BJ (cell line): Measurements from ENCODE around the gene ANKFN1. TPM values are rescaled to one million over a fixed set of nuclear protein-coding genes. Genes with fewer than 3 reads are reported as not detected.

Experiments
- CTCF ChIA-PET: fragments of 350-600 bp; formaldehyde crosslinking; extraction: SDS; loops from one replicate; lab custom pipeline; 2021; ENCODE audit warnings: antibody characterized with exemption, inconsistent platforms; lab: Yijun Ruan, JAX
- POLR2A ChIA-PET: fragments of 300-600 bp; sonication (Branson Sonifier 250); formaldehyde crosslinking; extraction: SDS; loops from one replicate; lab custom pipeline; 2021; ENCODE audit warnings: antibody characterized with exemption; lab: Charles Lee
- DNase-seq: peaks from one replicate; pipeline ENCODE4 v3.0.0-alpha.2; 2011; ENCODE audit warnings: low read depth
- H3K27me3 ChIP-seq: 2 replicates; pipeline ENCODE4 v1.6.0; 2011; ENCODE audit warnings: low read length; ENCODE audit not compliant: control insufficient read depth, insufficient read depth
- H3K36me3 ChIP-seq: 2 replicates; pipeline ENCODE4 v1.5.1; 2011; ENCODE audit warnings: low read length; ENCODE audit not compliant: control insufficient read depth, insufficient read depth
- H3K4me3 ChIP-seq: 2 replicates; pipeline ENCODE4 v1.5.1; 2011; ENCODE audit warnings: low read depth, mild to moderate bottlenecking, control low read depth, low read length
- polyA plus RNA-seq: library from polyadenylated mRNA; depleted of rRNA; stranded (reverse); fragments of >200 nt; gene quantifications from 2 replicates; pipeline ENCODE4 v1.2.3, GENCODE V29; 2011
- TF ChIP-seq, protein P1 (sequence below): IDR thresholded peaks from 2 replicates; pipeline ENCODE4 v1.5.1; 2011; ENCODE audit warnings: low read depth, mild to moderate bottlenecking, control low read depth, inconsistent platforms, low read length, moderate library complexity; ENCODE audit not compliant: insufficient read depth

ANKFN1 gene
- polyA plus RNA-seq, 1 experiment: 0.06 TPM

DNA sequence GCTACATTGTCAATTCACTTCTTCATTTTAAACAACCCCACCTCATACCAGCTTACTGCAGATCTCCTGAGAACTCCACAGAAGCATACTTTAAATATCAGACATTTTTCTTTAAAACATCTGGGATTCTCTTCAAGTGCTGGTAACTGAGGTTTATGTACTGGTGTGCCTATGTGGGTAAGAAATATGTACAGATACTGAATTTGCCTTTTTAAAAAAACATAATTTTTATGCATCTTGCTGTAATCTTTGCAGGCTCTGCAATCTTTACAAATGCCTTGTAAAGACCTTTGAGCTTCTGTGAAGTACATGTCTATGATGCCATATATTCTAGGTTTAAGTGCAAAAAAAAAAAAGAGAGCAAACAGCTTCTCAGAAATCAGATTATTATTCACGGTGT lies 312.6 kb downstream of the ANKFN1 start:
- TF ChIP-seq, protein P1, sequence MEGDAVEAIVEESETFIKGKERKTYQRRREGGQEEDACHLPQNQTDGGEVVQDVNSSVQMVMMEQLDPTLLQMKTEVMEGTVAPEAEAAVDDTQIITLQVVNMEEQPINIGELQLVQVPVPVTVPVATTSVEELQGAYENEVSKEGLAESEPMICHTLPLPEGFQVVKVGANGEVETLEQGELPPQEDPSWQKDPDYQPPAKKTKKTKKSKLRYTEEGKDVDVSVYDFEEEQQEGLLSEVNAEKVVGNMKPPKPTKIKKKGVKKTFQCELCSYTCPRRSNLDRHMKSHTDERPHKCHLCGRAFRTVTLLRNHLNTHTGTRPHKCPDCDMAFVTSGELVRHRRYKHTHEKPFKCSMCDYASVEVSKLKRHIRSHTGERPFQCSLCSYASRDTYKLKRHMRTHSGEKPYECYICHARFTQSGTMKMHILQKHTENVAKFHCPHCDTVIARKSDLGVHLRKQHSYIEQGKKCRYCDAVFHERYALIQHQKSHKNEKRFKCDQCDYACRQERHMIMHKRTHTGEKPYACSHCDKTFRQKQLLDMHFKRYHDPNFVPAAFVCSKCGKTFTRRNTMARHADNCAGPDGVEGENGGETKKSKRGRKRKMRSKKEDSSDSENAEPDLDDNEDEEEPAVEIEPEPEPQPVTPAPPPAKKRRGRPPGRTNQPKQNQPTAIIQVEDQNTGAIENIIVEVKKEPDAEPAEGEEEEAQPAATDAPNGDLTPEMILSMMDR: no peak
- Histone ChIP-seq H3K4me3 (no peak overlapping the region), H3K36me3 (no peaks in the 10 kb centered on the region), H3K27me3 (no peaks in the 10 kb centered on the region)
- ChIA-PET POLR2A (no interaction called here), CTCF (interaction anchor here (2.6 kb wide), 1 partner anchor 15 kb away, joined by 7 read pairs; no protein-coding TSS in a partner anchor)
- DNase-seq: no peak

DNA sequence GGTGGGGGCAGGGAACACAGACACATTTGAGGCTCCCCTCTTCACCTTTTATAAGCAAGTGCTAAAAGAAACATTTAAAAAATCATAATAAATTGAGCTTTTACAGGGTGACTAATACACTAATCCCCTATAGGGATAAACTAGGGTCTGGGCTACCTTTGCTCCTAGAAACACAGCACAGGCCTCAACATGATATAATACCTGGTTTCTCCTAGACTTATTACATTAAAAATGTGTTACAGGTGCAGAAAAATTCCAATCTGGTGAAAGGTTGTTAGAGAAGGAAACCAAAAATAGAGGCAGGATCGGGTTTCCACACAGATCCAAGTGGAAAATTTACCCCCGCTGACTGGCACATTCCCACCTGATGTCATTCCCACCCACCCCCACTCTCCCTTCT lies 315.6 kb downstream of the ANKFN1 start:
- Histone ChIP-seq H3K4me3 (no peak overlapping the region), H3K27me3 (no peaks in the 10 kb centered on the region), H3K36me3 (no peaks in the 10 kb centered on the region)
- ChIA-PET POLR2A (no interaction called here), CTCF (no interaction called here)
- no peak for DNase-seq
- TF ChIP-seq, protein P1: no peak

- no peak for DNase-seq
- Histone ChIP-seq H3K4me3 (no peak overlapping the region), H3K36me3 (no peaks in the 10 kb centered on the region), H3K27me3 (no peaks in the 10 kb centered on the region)
- POLR2A ChIA-PET: no interaction called here
- CTCF ChIA-PET: interaction anchor here (1.1 kb wide), 1 partner anchor 152 kb away, joined by 4 read pairs; no protein-coding TSS in a partner anchor
- TF ChIP-seq, protein P1: no peak
Observed at GRCh38 chr17:56471696-56472095, 318.4 kb downstream of the ANKFN1 start.

GRCh38 chr17:56475116-56475515 lies 321.8 kb downstream of the ANKFN1 start:
- H3K4me3 ChIP-seq: no peak overlapping the region
- H3K36me3 ChIP-seq: no peaks in the 10 kb centered on the region
- ChIA-PET POLR2A (no interaction called here), CTCF (no interaction called here)
- TF ChIP-seq, protein P1: no peak
- no peak for DNase-seq
- H3K27me3 ChIP-seq: no peaks in the 10 kb centered on the region

- Histone ChIP-seq H3K4me3 (no peak overlapping the region), H3K36me3 (no peaks in the 10 kb centered on the region), H3K27me3 (no peaks in the 10 kb centered on the region; the same call in 1 of the 2 replicates)
- CTCF ChIA-PET: interaction anchor here (1.7 kb wide), 1 partner anchor 13 kb away, joined by 4 read pairs; no protein-coding TSS in a partner anchor
- no peak for DNase-seq
- TF ChIP-seq, protein P1: peak; percentile 48
- POLR2A ChIA-PET: no interaction called here
Observed at GRCh38 chr17:56478836-56479447, 325.7 kb downstream of the ANKFN1 start.
